PC-9 (cell line): ENCODE results near the gene SLC35A5. TPM values are rescaled to one million over a fixed set of nuclear protein-coding genes. Genes with fewer than 3 reads are reported as not detected.

ENCODE experiments used
- BruUV-seq: library from RNA; stranded (reverse); fragments of 400-500 nt; replicated peaks from 2 replicates; lab custom pipeline; 2021; lab: Mats Ljungman, UMichigan
- CTCF ChIA-PET: fragments of 300-600 bp; sonication (Branson Sonifier 250); formaldehyde crosslinking; loops from one replicate; lab custom pipeline; 2022; ENCODE audit warnings: antibody characterized with exemption; lab: Charles Lee
- POLR2A ChIA-PET: fragments of 300-600 bp; sonication (Branson Sonifier 250); formaldehyde crosslinking; loops from one replicate; lab custom pipeline; 2022; ENCODE audit warnings: antibody characterized with exemption; ENCODE audit not compliant: unreplicated experiment; lab: Charles Lee
- DNase-seq, 2 experiments: peaks; one replicate each; pipeline versions ENCODE4 v3.0.0 to v3.0.0-alpha.2; 2015 to 2022; ENCODE audit warnings: mixed read lengths in 1 of 2
- H2AFZ ChIP-seq: fragments of 200-600 bp; sonication (generic); 2 replicates; pipeline ENCODE4 v1.8.1; 2017; ENCODE audit warnings: antibody characterized with exemption
- H3F3A ChIP-seq: fragments of 200-600 bp; sonication (generic); 2 replicates; pipeline ENCODE4 v1.8.1; 2017; ENCODE audit warnings: antibody characterized with exemption, mild to moderate bottlenecking, low read depth; ENCODE audit not compliant: insufficient read depth
- H3K27ac ChIP-seq: fragments of 200-600 bp; sonication (generic); 2 replicates; pipeline ENCODE4 v1.6.1; 2016; ENCODE audit warnings: mixed run types
- H3K27me3 ChIP-seq: fragments of 200-600 bp; sonication (generic); 2 replicates; pipeline ENCODE4 v1.6.1; 2016; ENCODE audit warnings: low read depth, mixed run types; ENCODE audit not compliant: insufficient read depth
- H3K36me3 ChIP-seq: fragments of 200-600 bp; sonication (generic); 2 replicates; pipeline ENCODE4 v1.6.1; 2016; ENCODE audit warnings: low read depth, mixed run types
- H3K4me1 ChIP-seq: fragments of 200-600 bp; sonication (generic); replicated peaks from 2 replicates; pipeline ENCODE4 v1.6.1; 2016; ENCODE audit warnings: mixed run types; ENCODE audit not compliant: insufficient read depth
- H3K4me2 ChIP-seq: fragments of 200-600 bp; sonication (generic); 2 replicates; pipeline ENCODE4 v1.6.1; 2017; ENCODE audit warnings: mixed run types
- H3K4me3 ChIP-seq: fragments of 200-600 bp; sonication (generic); 2 replicates; pipeline ENCODE4 v1.6.1; 2016; ENCODE audit warnings: mixed run types
- H3K79me2 ChIP-seq: fragments of 200-600 bp; sonication (generic); 2 replicates; pipeline ENCODE4 v1.6.1; 2017; ENCODE audit warnings: low read depth, mixed run types
- H3K9me2 ChIP-seq: fragments of 200-600 bp; sonication (generic); 2 replicates; pipeline ENCODE4 v1.8.1; 2017; ENCODE audit warnings: mild to moderate bottlenecking; ENCODE audit not compliant: insufficient read depth
- H3K9me3 ChIP-seq: fragments of 200-600 bp; sonication (generic); 2 replicates; pipeline ENCODE4 v1.8.1; 2016; ENCODE audit warnings: low read depth; ENCODE audit not compliant: insufficient read depth
- H4K20me1 ChIP-seq: fragments of 200-600 bp; sonication (generic); 2 replicates; pipeline ENCODE4 v1.8.1; 2017; ENCODE audit not compliant: insufficient read depth
- CTCF ChIP-seq: fragments of 200-600 bp; sonication (generic); conservative IDR thresholded peaks from 2 replicates; pipeline ENCODE4 v1.6.1; 2017; ENCODE audit warnings: mixed run types, antibody characterized with exemption, mild to moderate bottlenecking, moderate library complexity
- EZH2 ChIP-seq: fragments of 200-600 bp; sonication (generic); IDR thresholded peaks from 2 replicates; pipeline ENCODE4 v1.8.0; 2017; ENCODE audit warnings: antibody characterized with exemption, low read depth
- intact Hi-C: fragments of 100-400 bp; cut with micrococcal nuclease; formaldehyde crosslinking; loops from one replicate; pipeline ENCODE4 v1.10.0; 2022; ENCODE audit not compliant: unreplicated experiment
- total RNA-seq: library from RNA; stranded (reverse); gene quantifications from 2 replicates; pipeline ENCODE4 v1.2.3, GENCODE V29; 2021

Gene SLC35A5
- total RNA-seq, 1 experiment from 2014 or later = 35.7 TPM

GRCh38 chr3:112572701-112573100 is 10.9 kb downstream of the SLC35A5 start:
- Histone ChIP-seq H3K4me2 (no peak overlapping the region), H4K20me1 (no peaks in the 10 kb centered on the region), H3K4me3 (no peak overlapping the region), H3K9me3 (no peaks in the 10 kb centered on the region), H3K27me3 (no peaks in the 10 kb centered on the region), H3K9me2 (no peaks in the 10 kb centered on the region), H3K4me1 (no peaks in the 10 kb centered on the region), H3K79me2 (no peaks in the 10 kb centered on the region), H2AFZ (no peak overlapping the region), H3K36me3 (no peaks in the 10 kb centered on the region), H3K27ac (no peak overlapping the region), H3F3A (no peaks in the 10 kb centered on the region; the same call in 1 of the 2 replicates)
- CTCF ChIA-PET = no interaction called here
- intact Hi-C loops = no loop called here
- BruUV-seq = no TSS peak
- POLR2A ChIA-PET = no interaction called here
- DNase-seq = no peak
- no peak for TF ChIP-seq EZH2

- CTCF ChIA-PET = no interaction called here
- TF ChIP-seq EZH2 = no peak
- no peak for TF ChIP-seq CTCF
- POLR2A ChIA-PET = interaction anchor here (0.7 kb wide), 1 partner anchor 68 kb away, joined by 6 read pairs; no protein-coding TSS in a partner anchor
Measured at GRCh38 chr3:112579232-112579631, 17.4 kb downstream of the SLC35A5 start.

GRCh38 chr3:112579697-112580096 is 17.9 kb downstream of the SLC35A5 start:
- H3K9me2 ChIP-seq = no peaks in the 10 kb centered on the region
- H3K4me2 ChIP-seq = no peak overlapping the region
- H4K20me1 ChIP-seq = no peaks in the 10 kb centered on the region
- peaks cover 7% of the 10 kb centered on the region for H3K36me3 ChIP-seq
- H3K9me3 ChIP-seq = no peaks in the 10 kb centered on the region
- no TSS peak for BruUV-seq
- H3F3A ChIP-seq = no peaks in the 10 kb centered on the region
- POLR2A ChIA-PET = interaction anchor here (0.7 kb wide), 1 partner anchor 67 kb away, joined by 6 read pairs; no protein-coding TSS in a partner anchor
- TF ChIP-seq EZH2 (no peak), CTCF (no peak)
- H2AFZ ChIP-seq = no peak overlapping the region
- intact Hi-C loops = loop anchor here (5.0 kb wide), 1 partner anchor 413 kb away; the partner anchor contains the start of gene GTPBP8
- CTCF ChIA-PET = no interaction called here
- H3K27ac ChIP-seq = no peak overlapping the region
- no peak for DNase-seq
- H3K27me3 ChIP-seq = no peaks in the 10 kb centered on the region
- H3K4me3 ChIP-seq = no peak overlapping the region
- no peaks in the 10 kb centered on the region for H3K79me2 ChIP-seq
- H3K4me1 ChIP-seq = no peaks in the 10 kb centered on the region

More at GRCh38 chr3:112579232-112579631, 17.4 kb downstream of the SLC35A5 start:
- no peaks in the 10 kb centered on the region for H4K20me1 ChIP-seq
- H3K36me3 ChIP-seq = peaks cover 7% of the 10 kb centered on the region
- no peaks in the 10 kb centered on the region for H3K27me3 ChIP-seq
- no peaks in the 10 kb centered on the region for H3K9me3 ChIP-seq
- no peaks in the 10 kb centered on the region for H3K4me1 ChIP-seq
- intact Hi-C loops = no loop called here
- no peaks in the 10 kb centered on the region for H3F3A ChIP-seq
- no peak overlapping the region for H3K4me2 ChIP-seq
- H3K27ac ChIP-seq = no peak overlapping the region
- no peak for DNase-seq
- H2AFZ ChIP-seq = no peak overlapping the region
- H3K9me2 ChIP-seq = no peaks in the 10 kb centered on the region
- no peaks in the 10 kb centered on the region for H3K79me2 ChIP-seq
- no TSS peak for BruUV-seq
- H3K4me3 ChIP-seq = no peak overlapping the region
